ENCODE data around the gene BTN2A1.

BTN2A1 gene

GRCh38 chr6:26468829-26469228, 11.1 kb downstream of the BTN2A1 start:
- no peak for DNase-seq (ENCODE audit: low read depth in 2 of 2)

GRCh38 chr6:26470643-26471042, 12.9 kb downstream of the BTN2A1 start:
- DNase-seq (ENCODE audit: low read depth in 2 of 2), result no peak

GRCh38 chr6:26471970-26472369, 14.2 kb downstream of the BTN2A1 start:
- DNase-seq (ENCODE audit: low read depth in 2 of 2), result no peak

GRCh38 chr6:26472549-26473290, 15.0 kb downstream of the BTN2A1 start:
- no peak for DNase-seq (ENCODE audit: low read depth in 2 of 2)

GRCh38 chr6:26473429-26473757, 15.6 kb downstream of the BTN2A1 start:
- DNase-seq (ENCODE audit: low read depth in 2 of 2), result no peak

- DNase-seq (ENCODE audit: low read depth in 2 of 2), result peak; percentile 51 to 72
Measured at GRCh38 chr6:26473758-26474438, 16.1 kb downstream of the BTN2A1 start.

GRCh38 chr6:26474439-26474881, 16.7 kb downstream of the BTN2A1 start:
- DNase-seq (ENCODE audit: low read depth in 2 of 2), result no peak

GRCh38 chr6:26475823-26476729, 18.3 kb downstream of the BTN2A1 start:
- DNase-seq (ENCODE audit: low read depth in 2 of 2), result no peak

- no peak for DNase-seq (ENCODE audit: low read depth in 2 of 2)
Measured at GRCh38 chr6:26476896-26477295, 19.1 kb downstream of the BTN2A1 start.

GRCh38 chr6:26477426-26477825, 19.7 kb downstream of the BTN2A1 start:
- no peak for DNase-seq (ENCODE audit: low read depth in 2 of 2)

- no peak for DNase-seq (ENCODE audit: low read depth in 2 of 2)
Measured at GRCh38 chr6:26478100-26478984, 20.6 kb downstream of the BTN2A1 start.

GRCh38 chr6:26478985-26479278, 21.2 kb downstream of the BTN2A1 start:
- no peak for DNase-seq (ENCODE audit: low read depth in 2 of 2)

GRCh38 chr6:26482338-26482737, 24.6 kb downstream of the BTN2A1 start:
- DNase-seq (ENCODE audit: low read depth in 2 of 2), result no peak

- no peak for DNase-seq (ENCODE audit: low read depth in 2 of 2)
Measured at GRCh38 chr6:26483727-26484126, 26.0 kb downstream of the BTN2A1 start.

- DNase-seq (ENCODE audit: low read depth in 2 of 2), result no peak
Measured at GRCh38 chr6:26484161-26484560, 26.4 kb downstream of the BTN2A1 start.

GRCh38 chr6:26485112-26485780, 27.5 kb downstream of the BTN2A1 start:
- no peak for DNase-seq (ENCODE audit: low read depth in 2 of 2)

- DNase-seq (ENCODE audit: low read depth in 2 of 2), result no peak
Measured at GRCh38 chr6:26486358-26486757, 28.6 kb downstream of the BTN2A1 start.

- DNase-seq (ENCODE audit: low read depth in 2 of 2), result no peak
Measured at GRCh38 chr6:26487466-26487865, 29.7 kb downstream of the BTN2A1 start.

GRCh38 chr6:26489996-26490964, 32.5 kb downstream of the BTN2A1 start:
- DNase-seq (ENCODE audit: low read depth in 2 of 2), result no peak

- DNase-seq (ENCODE audit: low read depth in 2 of 2), result no peak
Measured at GRCh38 chr6:26491604-26492003, 33.8 kb downstream of the BTN2A1 start.

Data from stimulated activated CD4-positive, alpha-beta T cell treated with anti-CD3 and anti-CD28 coated beads, Interleukin-4, amount 100 ng/mL, for 48 hours (primary cell).